SJCRH30 (cell line): ENCODE measurements around the gene ZNF274. TPM values are rescaled to one million over a fixed set of nuclear protein-coding genes. Genes with fewer than 3 reads are reported as not detected.

Source experiments
- DNase-seq, 2 experiments: peaks; one replicate each; pipeline ENCODE4 v3.0.0-alpha.2; 2015 to 2020
- H3K27ac ChIP-seq: fragments of 250-450 bp; sonication (Bioruptor Pico); 2 replicates; pipeline ENCODE4 v1.5.1; 2020; ENCODE audit warnings: mild to moderate bottlenecking, moderate library complexity
- H3K27me3 ChIP-seq: fragments of 250-450 bp; sonication (Bioruptor Pico); 2 replicates; pipeline ENCODE4 v1.5.1; 2020; ENCODE audit warnings: mild to moderate bottlenecking, moderate library complexity
- H3K36me3 ChIP-seq: fragments of 250-450 bp; sonication (Bioruptor Pico); 2 replicates; pipeline ENCODE4 v1.5.1; 2020; ENCODE audit warnings: mild to moderate bottlenecking, moderate library complexity
- H3K4me1 ChIP-seq: fragments of 250-450 bp; sonication (Bioruptor Pico); 2 replicates; pipeline ENCODE4 v1.5.1; 2020; ENCODE audit warnings: mild to moderate bottlenecking, moderate library complexity
- H3K4me3 ChIP-seq: fragments of 250-450 bp; sonication (Bioruptor Pico); 2 replicates; pipeline ENCODE4 v1.5.1; 2020; ENCODE audit warnings: mild to moderate bottlenecking, moderate library complexity
- H3K9me3 ChIP-seq: fragments of 250-450 bp; sonication (Bioruptor Pico); replicated peaks from 2 replicates; pipeline ENCODE4 v1.5.1; 2020; ENCODE audit warnings: mild to moderate bottlenecking, moderate library complexity
- total RNA-seq: library from RNA; depleted of rRNA; stranded (reverse); fragments of >200 nt; shearing (Covaris generic); gene quantifications from 2 replicates; pipeline ENCODE4 v1.2.3, GENCODE V29; 2014

The ZNF274 gene
- total RNA-seq, 1 experiment from 2014 or later: 23.3 TPM

DNA sequence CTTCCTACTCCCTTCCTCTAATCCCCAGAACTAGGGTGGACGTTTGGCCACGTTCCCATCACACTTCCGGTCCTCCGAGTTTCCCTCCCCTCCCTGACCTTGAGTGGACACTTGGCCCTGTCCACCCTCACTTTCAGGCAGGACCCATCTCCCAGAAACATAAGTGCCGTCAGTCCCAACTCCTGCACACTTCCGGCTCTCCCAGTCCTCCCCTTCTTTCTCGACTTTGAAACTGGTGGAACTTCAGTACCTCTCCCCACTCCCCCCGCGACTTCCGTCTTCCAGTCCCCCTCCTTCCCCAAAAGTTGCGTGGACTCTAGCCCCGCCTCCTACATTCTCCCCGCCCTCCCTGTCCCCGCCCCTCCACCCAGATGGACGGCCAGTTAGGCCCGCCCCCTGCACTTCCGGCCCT lies 278 bp upstream of the ZNF274 start:
- DNase-seq: peak in 1 of 2 experiments; percentile 95
- Histone ChIP-seq H3K4me3 (peak overlapping the region; percentile 88), H3K36me3 (peaks cover 33% of the 10 kb centered on the region), H3K27ac (peak overlapping the region; percentile 97), H3K4me1 (no peaks in the 10 kb centered on the region), H3K27me3 (no peaks in the 10 kb centered on the region), H3K9me3 (peaks cover 22% of the 10 kb centered on the region)

DNA sequence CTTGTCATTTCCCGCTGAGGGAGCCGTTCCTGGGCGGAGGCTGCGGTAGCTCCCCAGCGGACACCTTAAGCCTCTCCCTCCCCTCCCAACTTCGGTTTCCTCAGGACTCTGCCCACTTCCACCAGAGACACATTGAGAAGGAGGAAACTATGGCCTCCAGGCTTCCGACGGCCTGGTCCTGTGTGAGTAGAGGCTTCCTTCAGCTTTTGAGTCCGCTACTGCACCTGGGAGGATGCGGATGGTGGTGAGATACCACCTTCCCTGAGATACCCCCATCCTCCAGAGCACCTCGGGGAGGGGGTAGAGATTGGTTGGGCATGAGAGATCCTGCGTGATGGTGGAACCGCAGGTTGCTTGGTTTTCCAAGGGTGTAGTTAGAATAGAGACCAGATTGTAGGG lies 955 bp downstream of the ZNF274 start:
- H3K9me3 ChIP-seq: peaks cover 28% of the 10 kb centered on the region
- peak overlapping the region; percentile 88 for H3K4me3 ChIP-seq
- DNase-seq: no peak
- H3K36me3 ChIP-seq: peaks cover 42% of the 10 kb centered on the region
- no peaks in the 10 kb centered on the region for H3K4me1 ChIP-seq
- no peaks in the 10 kb centered on the region for H3K27me3 ChIP-seq
- H3K27ac ChIP-seq: peak overlapping the region; percentile 97

DNA sequence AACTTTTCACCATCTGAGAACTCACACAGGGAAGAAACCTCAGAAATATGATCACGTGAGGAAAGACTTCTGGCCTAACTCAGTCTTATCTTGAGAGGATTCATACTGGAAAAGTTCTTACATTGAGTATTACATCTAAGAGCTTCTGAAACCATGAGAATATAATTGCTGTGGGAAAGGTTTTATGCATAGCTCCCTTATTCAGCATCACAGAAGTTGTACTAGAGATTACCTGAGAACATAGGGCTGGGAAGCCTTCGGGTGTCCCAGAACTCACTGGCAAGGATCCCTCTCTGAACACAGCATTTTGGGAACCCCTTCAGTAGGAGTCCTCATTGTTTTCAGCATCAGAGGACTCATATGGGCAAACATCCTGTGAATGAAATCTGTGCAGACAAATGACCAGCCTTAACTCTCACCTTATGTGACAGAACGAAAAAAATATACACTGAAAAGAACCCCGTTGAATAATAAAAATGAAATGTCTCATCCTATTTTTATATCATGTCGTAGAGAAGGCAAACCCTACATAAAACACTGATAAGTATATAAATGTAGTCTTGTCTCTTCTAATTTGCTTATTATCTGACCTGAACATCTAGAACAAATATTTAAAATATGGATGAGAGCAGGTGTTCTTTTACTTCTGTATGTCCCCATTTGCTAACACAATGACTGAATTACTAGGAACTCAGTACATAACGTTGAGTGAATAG lies 14.2 kb downstream of the ZNF274 start:
- H3K27me3 ChIP-seq: no peaks in the 10 kb centered on the region
- DNase-seq: peak in 1 of 2 experiments; percentile 55
- H3K4me3 ChIP-seq: no peak overlapping the region
- no peak overlapping the region for H3K27ac ChIP-seq
- no peaks in the 10 kb centered on the region for H3K4me1 ChIP-seq
- H3K9me3 ChIP-seq: peaks cover 45% of the 10 kb centered on the region
- peaks cover 80% of the 10 kb centered on the region for H3K36me3 ChIP-seq

DNA sequence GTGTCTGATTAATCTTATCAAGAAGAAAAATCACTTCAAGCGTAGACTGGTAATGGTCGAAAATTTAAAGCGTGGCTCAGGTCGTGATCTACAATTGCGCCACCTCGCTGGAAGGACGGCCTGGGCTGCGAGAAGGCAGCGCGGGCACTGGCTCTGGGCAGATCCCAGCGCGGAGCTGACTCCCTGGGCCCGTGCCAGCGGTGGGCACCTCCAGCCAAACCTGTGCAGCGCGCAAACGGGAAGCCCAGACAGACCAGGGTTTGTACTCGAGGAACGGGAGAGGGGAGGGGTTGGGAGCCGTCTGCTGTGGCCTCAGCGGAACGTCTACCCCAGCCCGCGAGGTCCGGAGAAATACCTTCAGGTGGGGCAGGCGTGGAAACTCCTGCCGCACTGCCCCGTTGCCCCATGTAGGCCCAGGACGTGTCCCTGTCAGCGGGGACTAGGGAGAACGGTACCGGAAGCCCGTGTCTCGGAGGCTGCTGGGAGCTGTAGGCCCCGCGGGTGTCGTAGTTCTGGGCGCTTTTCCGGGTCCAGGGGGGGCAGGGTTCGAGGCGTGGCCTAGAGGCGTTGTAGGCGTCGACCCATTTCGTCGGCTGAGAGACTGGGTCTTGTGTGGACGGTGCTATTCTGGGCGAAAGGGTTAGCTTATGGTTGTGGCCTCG lies 21.1 kb downstream of the ZNF274 start:
- H3K27ac ChIP-seq: no peak overlapping the region
- no peaks in the 10 kb centered on the region for H3K4me1 ChIP-seq
- H3K4me3 ChIP-seq: no peak overlapping the region
- no peak for DNase-seq
- peaks cover 71% of the 10 kb centered on the region for H3K36me3 ChIP-seq
- no peaks in the 10 kb centered on the region for H3K27me3 ChIP-seq
- peaks cover 33% of the 10 kb centered on the region for H3K9me3 ChIP-seq

DNA sequence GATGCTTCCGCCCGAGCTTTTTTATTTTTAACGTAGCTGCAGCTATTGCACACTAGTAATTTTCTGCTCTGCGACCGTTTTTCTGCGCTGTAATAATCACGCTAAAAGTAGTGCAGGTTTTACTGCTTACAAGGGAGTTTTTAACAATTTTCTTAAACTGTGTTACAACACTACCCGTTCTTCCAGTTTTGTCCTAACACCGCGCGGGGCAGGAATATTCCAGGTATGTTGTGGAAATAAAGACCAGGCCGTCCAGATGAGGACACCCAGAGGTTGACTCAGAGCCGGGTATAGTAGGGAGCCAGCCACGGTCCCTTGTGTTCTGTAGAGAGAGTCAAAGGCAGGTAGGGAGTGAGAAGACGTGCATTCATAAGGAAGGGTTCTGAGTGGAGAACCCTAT lies 21.7 kb downstream of the ZNF274 start:
- Histone ChIP-seq H3K27me3 (no peaks in the 10 kb centered on the region), H3K36me3 (peaks cover 75% of the 10 kb centered on the region)

DNA sequence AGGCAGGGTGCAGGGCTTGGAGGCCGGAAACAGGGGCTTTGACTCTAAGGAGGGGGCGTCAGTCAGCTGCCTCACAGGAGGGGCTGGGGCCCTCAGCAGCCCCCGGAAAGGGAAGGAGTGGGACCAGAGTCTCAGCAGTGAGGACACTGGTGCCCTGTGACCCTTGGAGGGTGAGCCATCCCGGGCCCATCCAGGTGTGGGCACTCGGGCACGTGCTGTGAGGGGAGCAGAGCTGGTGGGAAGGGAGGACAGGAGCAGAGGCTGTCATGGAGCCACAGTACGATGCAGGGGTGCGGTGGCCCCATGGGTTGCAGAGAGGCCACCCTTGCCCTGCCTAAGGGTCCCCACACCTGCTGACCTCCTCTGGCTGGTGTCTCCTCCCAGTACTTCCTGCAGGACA lies 26.7 kb downstream of the ZNF274 start:
- Histone ChIP-seq H3K9me3 (peaks cover 41% of the 10 kb centered on the region), H3K27ac (no peak overlapping the region), H3K36me3 (peaks cover 98% of the 10 kb centered on the region), H3K4me3 (no peak overlapping the region), H3K27me3 (no peaks in the 10 kb centered on the region), H3K4me1 (no peaks in the 10 kb centered on the region)
- no peak for DNase-seq

More for the DNA sequence above, 21.7 kb downstream of the ZNF274 start:
- Histone ChIP-seq H3K27ac (no peak overlapping the region), H3K4me3 (no peak overlapping the region), H3K9me3 (peaks cover 31% of the 10 kb centered on the region), H3K4me1 (no peaks in the 10 kb centered on the region)
- DNase-seq: no peak

DNA sequence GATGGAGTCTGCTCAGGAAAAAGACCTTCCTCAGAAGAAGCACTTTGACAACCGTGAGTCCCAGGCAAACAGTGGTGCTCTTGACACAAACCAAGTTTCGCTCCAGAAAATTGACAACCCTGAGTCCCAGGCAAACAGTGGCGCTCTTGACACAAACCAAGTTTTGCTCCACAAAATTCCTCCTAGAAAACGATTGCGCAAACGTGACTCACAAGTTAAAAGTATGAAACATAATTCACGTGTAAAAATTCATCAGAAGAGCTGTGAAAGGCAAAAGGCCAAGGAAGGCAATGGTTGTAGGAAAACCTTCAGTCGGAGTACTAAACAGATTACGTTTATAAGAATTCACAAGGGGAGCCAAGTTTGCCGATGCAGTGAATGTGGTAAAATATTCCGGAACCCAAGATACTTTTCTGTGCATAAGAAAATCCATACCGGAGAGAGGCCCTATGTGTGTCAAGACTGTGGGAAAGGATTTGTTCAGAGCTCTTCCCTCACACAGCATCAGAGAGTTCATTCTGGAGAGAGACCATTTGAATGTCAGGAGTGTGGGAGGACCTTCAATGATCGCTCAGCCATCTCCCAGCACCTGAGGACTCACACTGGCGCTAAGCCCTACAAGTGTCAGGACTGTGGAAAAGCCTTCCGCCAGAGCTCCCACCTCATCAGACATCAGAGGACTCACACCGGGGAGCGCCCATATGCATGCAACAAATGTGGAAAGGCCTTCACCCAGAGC lies 29.6 kb downstream of the ZNF274 start:
- Histone ChIP-seq H3K9me3 (peaks cover 24% of the 10 kb centered on the region), H3K27me3 (no peaks in the 10 kb centered on the region), H3K4me3 (no peak overlapping the region), H3K27ac (no peak overlapping the region), H3K4me1 (no peaks in the 10 kb centered on the region), H3K36me3 (peaks cover 68% of the 10 kb centered on the region)
- DNase-seq: no peak

DNA sequence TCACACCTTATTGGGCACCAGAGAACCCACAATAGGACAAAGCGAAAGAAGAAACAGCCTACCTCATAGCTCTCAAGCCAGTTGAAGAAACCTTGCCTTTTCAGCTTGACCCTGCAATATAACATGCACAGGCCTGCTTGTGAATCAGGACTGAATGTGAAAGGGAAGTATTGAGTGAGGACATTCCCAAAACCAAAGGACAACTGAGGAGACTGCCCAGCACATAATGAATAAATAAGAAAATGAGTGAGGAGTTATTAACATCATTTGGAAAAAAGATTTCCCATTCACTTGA lies 30.2 kb downstream of the ZNF274 start:
- peaks cover 63% of the 10 kb centered on the region for H3K36me3 ChIP-seq
- peaks cover 24% of the 10 kb centered on the region for H3K9me3 ChIP-seq

DNA sequence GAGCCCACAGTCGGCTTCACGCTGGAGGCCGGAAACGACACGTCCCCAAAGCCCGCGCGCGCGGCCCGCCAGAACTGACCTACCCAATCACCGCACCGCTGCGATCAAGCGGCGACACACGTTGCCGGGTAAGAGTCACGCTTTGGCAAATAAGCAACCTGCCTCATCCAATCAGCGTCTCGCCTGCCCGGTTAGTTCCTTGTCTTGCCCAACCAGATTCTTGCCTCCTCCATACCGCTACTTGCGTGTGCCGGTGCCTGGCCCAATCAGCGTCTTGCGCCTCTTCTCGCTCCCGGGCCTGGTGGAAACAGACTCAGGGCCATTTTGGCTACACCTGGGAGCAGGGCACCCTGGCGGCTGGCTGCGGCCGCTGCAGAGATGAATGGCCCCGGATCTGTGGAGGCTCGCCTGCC lies 34.2 kb downstream of the ZNF274 start:
- Histone ChIP-seq H3K27ac (no peak overlapping the region), H3K4me1 (no peaks in the 10 kb centered on the region), H3K27me3 (no peaks in the 10 kb centered on the region), H3K36me3 (peaks cover 23% of the 10 kb centered on the region), H3K4me3 (no peak overlapping the region), H3K9me3 (peaks cover 18% of the 10 kb centered on the region)
- no peak for DNase-seq

More for the DNA sequence above, 30.2 kb downstream of the ZNF274 start:
- Histone ChIP-seq H3K4me1 (no peaks in the 10 kb centered on the region), H3K27ac (no peak overlapping the region), H3K27me3 (no peaks in the 10 kb centered on the region), H3K4me3 (no peak overlapping the region)
- DNase-seq: no peak

DNA sequence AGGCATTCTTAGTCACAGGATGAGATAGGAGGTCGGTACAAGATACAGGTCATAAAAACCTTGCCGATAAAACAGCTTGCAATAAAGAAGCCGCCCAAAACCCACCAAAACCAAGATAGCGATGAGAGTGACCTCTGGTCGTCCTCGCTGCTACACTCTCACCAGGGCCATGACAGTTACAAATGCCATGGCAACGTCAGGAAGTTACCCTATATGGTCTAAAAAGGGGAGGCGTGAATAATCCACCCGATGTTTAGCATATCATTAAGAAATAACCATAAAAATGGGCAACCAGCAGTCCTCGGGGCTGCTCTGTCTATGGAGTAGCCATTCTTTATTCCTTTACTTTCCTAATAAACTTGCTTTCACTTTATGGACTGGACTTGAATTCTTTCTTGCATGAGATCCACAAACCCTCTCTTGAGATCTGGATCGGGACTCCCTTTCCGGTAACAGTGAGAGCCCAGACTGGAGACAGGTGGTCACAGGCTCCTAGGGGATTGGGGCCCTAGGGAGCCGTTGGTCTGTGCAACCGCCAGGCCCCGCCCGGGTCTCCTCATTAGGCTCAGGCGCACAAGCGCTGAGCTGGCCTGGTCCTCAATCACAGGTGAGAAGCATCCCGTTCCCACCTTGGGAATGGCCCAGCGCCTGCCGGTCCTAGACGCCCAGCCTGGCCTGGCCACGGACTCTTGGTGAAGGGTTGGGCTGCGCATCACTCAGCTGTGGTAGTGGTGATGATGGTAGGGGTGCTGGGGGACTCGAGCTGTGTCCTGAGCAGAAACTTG lies 34.9 kb downstream of the ZNF274 start:
- DNase-seq: no peak
- Histone ChIP-seq H3K4me3 (no peak overlapping the region), H3K9me3 (peaks cover 10% of the 10 kb centered on the region), H3K4me1 (no peaks in the 10 kb centered on the region), H3K27me3 (no peaks in the 10 kb centered on the region), H3K27ac (no peak overlapping the region), H3K36me3 (peaks cover 15% of the 10 kb centered on the region)

DNA sequence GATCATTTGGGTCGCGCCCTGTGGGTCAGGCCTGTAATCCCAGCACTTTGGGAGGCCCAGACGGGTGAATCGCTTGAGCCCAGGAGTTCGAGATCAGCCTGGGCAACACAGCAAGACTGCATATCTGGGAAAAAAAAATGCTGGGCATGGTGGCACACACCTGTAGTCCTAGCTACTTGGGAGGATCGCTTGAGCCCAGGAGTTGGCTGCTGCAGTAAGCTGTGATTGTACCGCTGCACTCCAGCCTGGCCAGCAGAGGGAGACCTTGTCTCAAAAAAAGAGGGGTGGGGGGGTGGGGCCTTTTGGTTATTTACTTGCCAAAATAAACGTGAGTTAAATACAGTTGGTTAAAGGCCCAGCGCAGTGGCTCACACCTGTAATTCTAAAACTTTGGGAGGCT lies 36.0 kb downstream of the ZNF274 start:
- peaks cover 3% of the 10 kb centered on the region; the same call in 1 of the 2 replicates for H3K9me3 ChIP-seq
- no peak overlapping the region for H3K4me3 ChIP-seq
- no peaks in the 10 kb centered on the region for H3K4me1 ChIP-seq
- peaks cover 4% of the 10 kb centered on the region for H3K36me3 ChIP-seq
- peak; percentile 19 to 43 for DNase-seq
- no peaks in the 10 kb centered on the region for H3K27me3 ChIP-seq
- no peak overlapping the region for H3K27ac ChIP-seq

DNA sequence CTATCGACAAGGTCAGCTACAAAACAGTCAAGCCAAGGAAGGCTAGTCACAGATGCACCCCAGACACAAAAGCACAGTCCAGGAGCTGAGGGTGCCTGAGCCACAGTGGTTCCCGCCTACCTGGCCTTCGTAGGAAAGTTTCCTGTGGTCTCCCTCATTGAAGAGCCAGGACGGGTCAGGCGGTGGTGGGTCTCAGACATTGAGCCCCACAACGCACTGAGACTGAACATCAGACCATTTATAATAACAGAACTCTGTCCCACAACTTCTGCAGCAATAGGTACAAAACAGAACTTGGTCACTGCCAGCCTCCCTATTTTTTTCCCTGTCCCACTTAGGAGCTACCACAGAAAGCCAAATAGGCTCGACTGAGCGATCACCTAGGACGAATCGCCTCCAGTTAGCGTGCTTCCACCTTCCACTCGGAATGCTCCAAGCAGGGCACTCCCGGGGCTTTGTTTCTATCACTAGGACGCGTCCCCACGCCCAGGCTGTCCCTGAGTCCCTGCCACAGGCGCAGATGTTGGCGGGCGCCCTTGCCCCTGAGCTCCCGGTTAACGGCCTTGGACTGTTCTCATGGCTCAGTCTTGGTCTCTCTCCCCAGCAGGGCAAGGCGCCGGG lies 45.2 kb downstream of the ZNF274 start:
- peaks cover 35% of the 10 kb centered on the region for H3K36me3 ChIP-seq
- no peaks in the 10 kb centered on the region for H3K4me1 ChIP-seq
- H3K9me3 ChIP-seq: peaks cover 15% of the 10 kb centered on the region
- H3K4me3 ChIP-seq: peak overlapping the region; percentile 99
- DNase-seq: peak in 1 of 2 experiments; percentile 30
- H3K27ac ChIP-seq: peak overlapping the region; percentile 71
- H3K27me3 ChIP-seq: no peaks in the 10 kb centered on the region

DNA sequence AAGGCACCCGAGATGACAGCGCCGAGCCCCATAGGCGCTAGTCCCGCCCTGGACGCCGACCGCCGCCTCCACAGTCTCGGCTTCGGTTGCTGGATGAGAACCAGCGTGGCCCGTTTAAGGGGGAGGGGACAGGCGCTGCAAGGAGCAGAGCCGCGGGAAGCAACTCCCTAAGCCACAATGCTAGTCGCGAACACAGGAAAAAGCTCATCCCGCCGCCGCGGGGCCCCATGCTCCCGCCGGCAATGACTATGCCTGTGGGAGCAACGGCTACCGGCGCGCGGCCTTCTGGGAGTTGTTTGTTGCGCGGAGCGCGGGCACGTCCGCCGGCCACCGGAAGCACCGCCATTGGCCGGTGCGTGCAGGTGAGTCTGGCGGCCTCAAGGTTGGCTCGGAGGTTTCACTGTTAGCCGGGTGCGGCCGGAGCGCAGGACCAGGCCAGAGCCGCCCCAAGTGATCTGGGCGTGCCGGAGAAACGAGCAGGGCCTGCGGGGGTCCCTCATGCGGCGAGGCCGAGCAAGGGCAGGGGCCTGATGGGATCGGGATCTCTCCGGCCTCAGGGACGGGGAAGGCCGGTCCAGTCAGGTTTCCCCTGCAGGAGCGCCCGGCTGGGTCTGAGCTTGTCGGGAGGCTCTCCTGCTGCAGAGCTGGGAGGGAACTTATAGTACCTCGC lies 45.9 kb downstream of the ZNF274 start, which contains the start of gene ZNF544:
Gene ZNF544 (plus strand): TSS at position 330 of the 670 bp plus-strand sequence. CDS start 15,110 bp downstream, outside the sequence.
- peaks cover 41% of the 10 kb centered on the region for H3K36me3 ChIP-seq
- H3K4me1 ChIP-seq: no peaks in the 10 kb centered on the region
- peak; percentile 80 for DNase-seq
- peak within 1 kb of the TSS; percentile 99 for H3K4me3 ChIP-seq
- H3K27me3 ChIP-seq: no peaks in the 10 kb centered on the region
- H3K27ac ChIP-seq: peak within 1 kb of the TSS; percentile 71
- peaks cover 15% of the 10 kb centered on the region for H3K9me3 ChIP-seq

DNA sequence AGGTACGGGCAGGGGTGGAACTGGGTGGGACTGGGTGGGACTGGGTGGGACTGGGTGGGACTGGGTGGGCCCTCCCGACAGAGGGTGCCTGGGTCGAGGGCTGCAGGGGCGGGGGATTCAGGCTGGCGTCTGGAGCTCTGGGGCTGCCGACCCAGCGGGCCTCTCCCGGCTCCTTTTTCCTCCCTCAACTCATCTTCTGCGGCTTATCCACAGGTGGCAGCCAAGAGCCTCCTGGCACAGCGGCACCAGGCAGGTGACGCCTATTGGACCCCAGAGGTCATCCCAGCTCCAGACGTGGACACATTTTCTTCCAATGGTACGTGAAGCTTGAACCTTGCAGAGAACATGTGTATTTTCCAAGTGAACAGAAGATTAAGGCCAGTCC lies 46.4 kb downstream of the ZNF274 start:
- Histone ChIP-seq H3K27me3 (no peaks in the 10 kb centered on the region), H3K9me3 (peaks cover 15% of the 10 kb centered on the region), H3K4me1 (no peaks in the 10 kb centered on the region), H3K27ac (no peak overlapping the region; the same call in 1 of the 2 replicates), H3K36me3 (peaks cover 47% of the 10 kb centered on the region), H3K4me3 (peak overlapping the region; percentile 99)
- DNase-seq: peak; percentile 11 to 17
